GM20431 (cell line): ENCODE results near the gene KCTD20.

Source experiments
- in situ Hi-C: fragments of 300-500 bp; cut with MseI, MboI; formaldehyde crosslinking; loops from one replicate; pipeline ENCODE4 v1.15.0; 2020; ENCODE audit warnings: low sequenced_read_pairs; ENCODE audit not compliant: unreplicated experiment

Gene KCTD20

GRCh38 chr6:36491378-36491965 lies 48.7 kb downstream of the KCTD20 start:
- in situ Hi-C loops, result no loop called here

- in situ Hi-C loops, result no loop called here
These were observed 49.3 kb downstream of the KCTD20 start for GRCh38 chr6:36492092-36492491.

GRCh38 chr6:36492621-36493020 lies 49.8 kb downstream of the KCTD20 start:
- in situ Hi-C loops, result no loop called here

DNA sequence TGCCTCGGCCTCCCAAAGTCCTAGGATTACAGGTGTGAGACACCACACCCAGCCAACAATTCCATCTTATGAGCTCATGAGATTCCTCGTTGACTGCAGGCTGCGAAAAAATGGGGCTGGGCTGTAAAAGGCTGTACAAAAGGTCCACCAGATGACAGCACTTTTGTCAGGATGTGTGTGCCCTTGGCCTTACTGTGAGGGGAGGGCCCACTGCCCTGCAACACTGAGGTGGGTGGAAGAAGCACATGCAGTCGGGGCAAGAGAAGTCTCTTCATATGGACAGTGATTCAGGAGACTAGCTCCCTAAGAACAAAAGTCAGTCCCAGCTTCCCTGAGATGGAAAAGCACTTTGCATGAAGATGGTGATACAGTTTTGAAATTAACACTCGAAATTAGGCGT lies 50.5 kb downstream of the KCTD20 start:
- in situ Hi-C loops, result no loop called here

GRCh38 chr6:36493859-36494258 lies 51.1 kb downstream of the KCTD20 start:
- in situ Hi-C loops, result no loop called here

DNA sequence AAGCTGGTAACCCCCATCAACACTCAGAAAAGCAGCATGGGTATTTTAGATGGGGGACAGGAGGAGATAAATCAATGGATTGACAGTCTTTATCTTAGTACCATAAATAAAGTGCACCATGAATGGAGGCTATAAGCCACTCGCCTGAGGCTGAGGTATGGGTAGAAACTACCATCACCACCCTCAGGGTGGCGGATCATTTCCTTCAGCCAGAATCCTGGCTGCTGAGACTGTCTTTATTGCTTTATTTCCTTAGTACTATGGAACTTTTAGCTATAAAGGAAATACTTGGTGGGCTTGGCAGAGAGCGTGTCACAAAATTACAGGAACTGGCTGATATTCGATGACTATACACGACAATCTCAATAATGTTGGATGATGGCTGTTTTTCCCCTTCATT lies 52.3 kb downstream of the KCTD20 start:
- in situ Hi-C loops, result no loop called here

GRCh38 chr6:36499918-36500317 lies 57.1 kb downstream of the KCTD20 start:
- in situ Hi-C loops, result no loop called here

DNA sequence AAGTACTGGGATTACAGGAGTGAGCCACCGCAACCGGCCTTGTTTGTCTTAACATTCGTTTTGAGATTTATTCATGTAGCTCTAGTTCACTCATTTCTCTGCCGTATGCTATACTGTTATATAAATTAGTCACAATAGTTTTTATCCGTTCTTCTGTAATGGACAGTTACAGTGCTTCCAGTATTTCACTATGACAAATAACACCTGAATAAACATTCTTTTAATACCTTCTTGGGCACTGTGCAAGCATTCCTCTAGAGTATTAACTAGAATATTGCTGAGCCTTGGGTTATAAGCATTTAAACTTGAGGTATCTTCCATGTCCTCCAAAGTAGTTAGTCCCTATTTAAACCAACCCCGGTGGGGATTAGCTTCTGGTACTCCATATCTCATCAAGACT lies 58.9 kb downstream of the KCTD20 start:
- in situ Hi-C loops, result no loop called here

DNA sequence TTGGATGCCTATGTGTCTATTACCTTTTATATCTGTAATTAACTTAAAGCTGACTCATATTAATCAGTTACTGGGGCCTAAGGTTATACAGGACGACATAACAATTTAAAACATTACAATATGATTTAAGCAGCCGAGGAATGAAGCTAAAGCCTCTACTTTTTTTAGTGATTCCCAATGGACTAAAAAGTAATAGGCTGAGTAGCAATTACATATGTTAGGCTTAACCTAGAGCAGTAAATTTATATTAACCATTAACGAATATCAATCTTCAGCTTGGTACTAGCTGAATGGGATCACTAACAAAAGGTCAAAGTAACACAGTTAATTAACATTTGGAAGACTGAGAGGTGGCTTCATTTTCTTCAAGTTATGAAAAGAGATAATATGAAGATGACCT lies 61.4 kb downstream of the KCTD20 start:
- in situ Hi-C loops, result no loop called here

GRCh38 chr6:36504982-36505381 lies 62.2 kb downstream of the KCTD20 start:
- in situ Hi-C loops, result no loop called here

DNA sequence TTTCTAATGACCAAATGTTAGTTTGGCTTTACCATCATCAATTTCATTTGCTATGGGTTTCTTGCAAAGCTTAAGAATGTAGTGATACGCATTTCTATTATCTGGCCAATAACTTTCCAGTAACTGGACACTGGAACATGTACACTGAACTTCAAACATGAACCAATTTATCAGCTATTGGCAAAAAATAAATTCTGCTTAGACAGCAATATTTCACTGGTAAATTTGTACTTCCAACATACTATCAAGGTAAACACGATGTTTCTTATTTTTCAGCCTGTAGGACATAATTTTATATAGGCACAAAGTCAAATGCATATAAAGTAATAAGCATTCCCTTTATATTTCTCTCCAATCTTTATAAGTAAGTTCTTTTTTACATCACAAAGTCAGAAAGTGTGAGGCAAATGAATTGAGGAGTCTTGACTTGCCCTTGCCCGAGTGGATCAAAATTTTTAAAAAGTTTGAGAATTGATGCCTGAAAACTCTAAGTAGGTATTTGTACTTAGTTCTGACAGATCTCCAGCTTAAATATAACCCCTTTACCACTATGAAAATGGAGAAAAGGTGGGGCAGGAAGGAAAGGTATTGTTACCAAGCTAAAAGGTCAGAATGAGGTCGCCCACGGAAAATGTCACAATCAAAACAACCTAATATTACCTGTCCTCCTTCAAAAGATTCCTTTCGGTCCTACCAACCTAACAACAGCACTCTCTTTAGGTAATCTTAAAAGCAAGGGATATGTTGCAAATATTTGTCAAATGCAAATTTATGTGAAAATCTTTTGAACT lies 63.1 kb downstream of the KCTD20 start:
- in situ Hi-C loops, result no loop called here

GRCh38 chr6:36506611-36507010 lies 63.8 kb downstream of the KCTD20 start:
- in situ Hi-C loops, result no loop called here

GRCh38 chr6:36508532-36508931 lies 65.7 kb downstream of the KCTD20 start:
- in situ Hi-C loops, result no loop called here

GRCh38 chr6:36510365-36510764 lies 67.6 kb downstream of the KCTD20 start:
- in situ Hi-C loops, result no loop called here

DNA sequence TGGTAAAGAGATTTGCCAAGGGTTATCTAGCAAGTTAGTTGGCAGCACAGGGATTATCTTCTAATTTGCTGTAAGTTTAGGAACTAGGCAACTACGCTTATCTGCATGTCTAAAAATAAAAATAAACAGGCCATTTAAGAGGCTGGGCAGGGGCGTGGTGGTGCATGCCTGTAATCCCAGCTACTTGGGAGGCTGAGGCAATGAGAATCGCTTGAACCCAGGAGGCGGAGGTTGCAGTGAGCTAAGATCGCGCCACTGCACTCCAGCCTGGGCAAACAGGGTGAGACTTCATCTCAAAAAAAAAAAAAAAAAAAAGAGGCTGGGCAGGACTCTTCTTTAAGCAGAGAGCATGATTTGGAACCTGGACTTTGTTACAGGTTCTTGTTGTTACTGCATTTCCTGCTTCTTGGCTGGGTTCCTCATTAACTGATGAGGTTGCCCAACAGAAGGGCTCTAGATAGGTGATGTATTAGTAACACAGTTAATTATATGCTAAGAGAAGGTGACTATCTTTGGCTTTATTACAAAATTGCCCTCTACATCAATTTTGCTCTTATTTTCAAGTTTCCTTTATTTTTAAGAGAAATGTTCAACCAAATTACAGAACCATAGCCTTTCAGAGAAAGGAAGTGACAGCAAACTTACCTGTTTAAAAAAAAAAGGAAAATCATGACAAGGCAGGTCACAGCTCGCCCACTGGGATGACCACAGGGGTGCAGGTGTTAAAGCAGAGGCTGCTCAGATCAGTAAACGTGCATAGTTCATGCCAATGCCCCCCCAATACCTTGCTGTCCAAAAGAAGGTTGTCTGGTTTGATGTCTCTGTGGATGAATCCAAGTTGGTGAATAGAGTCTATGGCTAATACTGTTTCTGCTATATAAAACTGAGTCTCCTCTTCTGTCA lies 72.0 kb downstream of the KCTD20 start:
- in situ Hi-C loops, result no loop called here

DNA sequence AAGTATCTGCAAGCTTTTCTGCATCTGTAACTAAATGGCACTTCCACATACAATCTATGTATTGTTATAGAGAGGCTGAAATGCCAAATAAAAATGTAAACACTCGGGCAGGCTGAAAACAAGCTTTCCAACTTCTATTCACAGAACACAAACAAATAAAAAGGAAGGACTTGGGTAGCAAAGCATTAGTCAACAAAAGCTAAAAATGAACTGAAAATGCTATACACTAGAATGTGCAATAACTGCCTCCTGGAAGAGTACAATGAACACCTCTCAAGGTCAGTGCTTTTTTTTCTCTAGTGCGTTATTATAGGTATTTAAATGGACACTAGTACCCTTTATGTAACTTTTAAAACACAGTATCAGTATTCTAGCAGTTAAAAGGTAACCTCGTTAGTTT lies 73.0 kb downstream of the KCTD20 start:
- in situ Hi-C loops, result no loop called here

GRCh38 chr6:36516559-36516958 lies 73.8 kb downstream of the KCTD20 start:
- in situ Hi-C loops, result no loop called here

- in situ Hi-C loops, result no loop called here
These were observed 74.2 kb downstream of the KCTD20 start for GRCh38 chr6:36516988-36517387.

DNA sequence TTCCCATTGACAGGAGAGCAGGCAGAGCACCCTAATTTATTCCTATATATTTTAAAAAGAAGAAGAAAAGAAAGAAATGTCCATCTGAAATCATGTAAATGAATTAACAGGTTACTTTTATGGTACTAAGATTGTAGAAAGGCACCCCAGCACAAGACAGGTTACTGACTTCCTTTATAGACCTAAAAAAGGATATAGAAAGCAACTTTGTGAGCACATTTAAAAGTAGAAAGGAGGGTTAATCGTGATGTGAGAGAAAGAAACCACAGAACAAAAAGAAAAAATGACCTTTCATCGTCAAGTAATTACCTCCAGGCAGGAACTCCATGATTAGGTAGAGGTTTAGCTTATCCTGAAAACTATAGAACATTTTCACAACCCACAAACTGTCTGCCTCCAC lies 74.6 kb downstream of the KCTD20 start:
- in situ Hi-C loops, result no loop called here

DNA sequence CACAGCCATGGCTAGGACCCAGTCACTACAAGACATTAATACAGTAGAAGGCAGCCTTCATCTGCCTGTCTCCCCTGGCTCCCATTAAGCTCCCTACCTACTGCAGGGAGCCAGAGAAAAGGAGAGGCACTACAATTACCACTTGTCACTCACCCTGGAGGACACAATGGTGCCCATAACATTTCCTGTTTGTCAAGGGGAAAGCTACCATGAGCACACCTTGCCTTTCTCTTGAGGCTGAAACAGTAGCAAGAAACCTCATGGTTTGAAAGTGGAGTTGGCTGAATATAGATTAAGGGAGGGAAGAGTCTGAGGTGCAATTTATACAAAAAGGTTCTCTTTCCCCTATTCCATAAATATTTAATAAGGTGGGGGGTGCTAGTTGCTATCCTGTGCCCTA lies 76.6 kb downstream of the KCTD20 start:
- in situ Hi-C loops, result no loop called here

GRCh38 chr6:36523451-36523850 lies 80.7 kb downstream of the KCTD20 start:
- in situ Hi-C loops, result no loop called here
